Right ventricle myocardium superior (tissue), 1 donor: ENCODE measurements around the gene CTSG. TPM values are rescaled to one million over a fixed set of nuclear protein-coding genes. Genes with fewer than 3 reads are reported as not detected.
"Not testable (repeated sequence)": the region's sequence is repeated elsewhere in the genome, so short reads cannot be mapped to it uniquely, and the experiment has no call there.

Experiments
- ATAC-seq: fragments of 200-7000 bp; cut with Tn5 transposase; one replicate; pipeline ENCODE4 v1.9.1; 2020; ENCODE audit warnings: mild to moderate bottlenecking; ENCODE audit not compliant: poor library complexity
- DNase-seq: peaks from one replicate; pipeline ENCODE4 v3.0.0-alpha.2; 2020
- intact Hi-C: fragments of 100-400 bp; cut with DNase I; formaldehyde crosslinking; loops from one replicate; pipeline ENCODE4 v1.11.2; 2022
- total RNA-seq: library from RNA; stranded (reverse); fragmentation: NEBNext Ultra II Directional; extraction: Animal tissue kit (Norgen Biotek cat#: 25700); gene quantifications from one replicate; pipeline ENCODE4 v1.2.1, GENCODE V29; 2021
- donor health status: DM: no; HTN: yes; CAD: no; lungs with severe emphysema.

The CTSG gene
- total RNA-seq, 1 donor from 2014 or later: 2.4 TPM

- DNase-seq (no peak), ATAC-seq (no peak)
- intact Hi-C loops: no loop called here
Observed at GRCh38 chr14:24563505-24563904, 12.5 kb downstream of the CTSG start.

GRCh38 chr14:24556756-24557155, 19.3 kb downstream of the CTSG start:
- DNase-seq (no peak), ATAC-seq (no peak)
- intact Hi-C loops: no loop called here

- ATAC-seq, DNase-seq, intact Hi-C loops: not testable (repeated sequence)
Observed at GRCh38 chr14:24549064-24549463, 27.0 kb downstream of the CTSG start.

DNA sequence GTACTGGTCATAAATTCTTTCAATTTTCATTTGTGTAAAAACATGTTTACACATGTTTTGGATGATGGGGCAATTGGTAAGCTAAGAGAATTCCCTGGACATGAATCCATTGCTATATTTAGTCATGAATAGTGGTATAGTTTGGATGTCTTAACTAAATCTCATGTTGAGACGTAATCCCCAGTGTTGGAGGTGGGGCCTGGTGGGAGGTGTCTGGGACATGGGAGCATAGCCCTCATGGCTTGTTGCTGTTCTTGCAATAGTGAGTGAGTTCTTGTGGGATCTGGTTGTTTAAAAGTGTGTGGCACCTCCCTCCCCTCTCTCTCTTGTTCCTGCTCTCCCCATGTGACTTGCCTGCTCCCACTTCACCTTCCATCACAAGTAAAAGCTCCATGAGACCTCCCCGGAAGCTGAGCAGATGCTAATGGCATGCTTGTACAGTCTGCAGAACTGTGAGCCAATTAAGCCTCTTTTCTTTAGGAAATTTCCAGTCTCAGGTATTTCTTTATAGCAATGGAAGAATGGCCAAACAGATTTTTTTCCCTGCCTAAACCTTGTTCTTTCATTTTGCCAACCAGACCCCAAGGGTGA, 33.6 kb downstream of the CTSG start:
- no peak for DNase-seq
- no peak for ATAC-seq
- intact Hi-C loops: no loop called here

DNA sequence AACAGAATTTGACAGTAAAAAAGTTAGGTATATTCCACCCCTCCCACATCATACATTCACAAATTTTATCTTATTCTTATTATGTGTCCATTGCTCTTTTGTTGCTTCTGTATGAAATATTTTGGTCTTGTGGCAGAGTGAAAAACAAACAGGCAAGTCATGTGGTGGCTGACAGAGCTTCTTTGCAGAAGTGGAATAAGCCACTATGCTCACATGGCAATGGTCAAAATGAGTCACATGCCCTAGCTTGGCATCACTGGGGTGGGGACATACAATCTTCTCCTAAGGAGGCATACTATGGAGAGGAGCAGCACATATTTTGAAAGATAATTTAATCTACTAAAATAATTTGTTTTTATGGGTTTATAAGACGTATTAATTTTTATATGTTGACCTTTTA, 40.3 kb downstream of the CTSG start:
- intact Hi-C loops: no loop called here
- DNase-seq: no peak
- no peak for ATAC-seq

DNA sequence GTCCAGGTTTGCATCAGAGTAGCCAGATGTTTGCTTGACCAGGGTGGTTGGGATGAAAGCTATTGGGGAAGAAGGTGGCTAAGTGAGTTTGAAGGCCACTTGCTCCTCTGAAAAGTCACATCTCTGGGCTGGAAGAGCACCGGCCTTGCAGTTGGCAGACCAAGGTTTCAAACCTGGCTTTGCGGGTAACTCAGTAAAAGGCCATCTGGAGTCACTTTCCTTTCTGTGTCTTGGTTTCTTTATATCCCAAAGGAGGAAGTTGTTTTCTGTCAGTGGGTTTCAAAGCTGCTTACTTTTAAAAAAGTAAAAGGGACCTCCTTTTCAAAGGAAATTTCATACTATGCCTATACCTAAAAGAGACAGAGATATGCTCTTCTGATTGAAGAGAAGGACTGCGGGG, 41.8 kb downstream of the CTSG start:
- DNase-seq (no peak), ATAC-seq (no peak)
- intact Hi-C loops: no loop called here

- ATAC-seq, intact Hi-C loops, DNase-seq: not testable (repeated sequence)
Observed at GRCh38 chr14:24525877-24526620, 50.0 kb downstream of the CTSG start.

Other genes with a start within 250 kb of the CTSG start
- 20.6 TPM for gene ADCY4, start 241.2 kb downstream of the CTSG start, total RNA-seq
- gene RIPK3, start 236.3 kb downstream of the CTSG start, total RNA-seq: 2.9 TPM
- gene NFATC4, start 208.1 kb downstream of the CTSG start, total RNA-seq: 25.6 TPM
- gene NYNRIN, start 177.2 kb downstream of the CTSG start, total RNA-seq: 8.8 TPM
- 0.65 TPM for gene CBLN3, start 146.6 kb downstream of the CTSG start, total RNA-seq
- 22.5 TPM for gene KHNYN, start 146.3 kb downstream of the CTSG start, total RNA-seq
- gene SDR39U1, start 133.5 kb downstream of the CTSG start, total RNA-seq: 84.7 TPM
- gene CMA1, start 68.0 kb downstream of the CTSG start, total RNA-seq: 1.9 TPM
- 0.86 TPM for gene GZMH, start 33.4 kb upstream of the CTSG start, total RNA-seq
- 1.3 TPM for gene GZMB, start 57.9 kb upstream of the CTSG start, total RNA-seq